ENCODE data around the gene TNFAIP1.

GRCh38 chr17:28391401-28391800 is 55.8 kb downstream of the TNFAIP1 start:
- no peak for TF ChIP-seq CTCF (IDR thresholded peaks at IDR 0.05)
- no peak for TF ChIP-seq POLR2A (IDR thresholded peaks at IDR 0.05)
